A549 (cell line): ENCODE results near the gene CEACAM7.

ENCODE experiments used
- BHLHE40 ChIP-seq: IDR thresholded peaks from 2 replicates; pipeline ENCODE4 v1.6.1; 2012; ENCODE audit warnings: low read depth, low read length, inconsistent platforms
- EHMT2 ChIP-seq: fragments of 200-600 bp; sonication (generic); IDR thresholded peaks from 2 replicates; pipeline ENCODE4 v1.6.1; 2016; ENCODE audit warnings: antibody characterized with exemption, low read depth, mild to moderate bottlenecking, moderate library complexity
- EP300 ChIP-seq, 2 experiments: fragments of >200 bp; sonication (Bioruptor Twin); formaldehyde crosslinking; IDR thresholded peaks; 2 replicates in 1 of 2; 3 replicates in 1 of 2; pipeline ENCODE4 v1.6.1; 2016 to 2017
- HDAC2 ChIP-seq: fragments of 200-600 bp; sonication (generic); IDR thresholded peaks from 2 replicates; pipeline ENCODE4 v1.6.1; 2016
- MYC ChIP-seq: IDR thresholded peaks from 2 replicates; pipeline ENCODE4 v1.6.1; 2012; ENCODE audit warnings: mild to moderate bottlenecking, inconsistent platforms, low read length, improper control_type of control experiment, borderline replicate concordance
- PHF8 ChIP-seq: fragments of 200-600 bp; sonication (generic); IDR thresholded peaks from 2 replicates; pipeline ENCODE4 v1.6.1; 2016; ENCODE audit warnings: low read depth, mild to moderate bottlenecking, antibody characterized with exemption, moderate library complexity, borderline replicate concordance
- POLR2A ChIP-seq: IDR thresholded peaks from 2 replicates; pipeline ENCODE4 v1.6.1; 2012; ENCODE audit warnings: mild to moderate bottlenecking, low read length
- RAD21 ChIP-seq, 2 experiments: fragments of >200 bp in 1 of 2; sonication (Bioruptor Twin) in 1 of 2; formaldehyde crosslinking in 1 of 2; IDR thresholded peaks in 1 of 2; conservative IDR thresholded peaks in 1 of 2; 2 replicates in 1 of 2; 3 replicates in 1 of 2; pipeline ENCODE4 v1.6.1; 2012 to 2018; ENCODE audit warnings: inconsistent platforms in 1 of 2
- RCOR1 ChIP-seq: fragments of 150-350 bp; IDR thresholded peaks from 2 replicates; pipeline ENCODE4 v1.6.1; 2014; ENCODE audit warnings: antibody characterized with exemption, low read length, low read depth
- RNF2 ChIP-seq: fragments of 200-600 bp; sonication (generic); IDR thresholded peaks from 2 replicates; pipeline ENCODE4 v1.6.1; 2016; ENCODE audit warnings: low read depth, mild to moderate bottlenecking, antibody characterized with exemption, moderate library complexity, borderline replicate concordance
- TF ChIP-seq, protein P1 (sequence below): fragments of 250-450 bp; sonication (Bioruptor Pico); IDR thresholded peaks from 2 replicates; pipeline ENCODE4 v1.5.0; 2021; ENCODE audit warnings: mild to moderate bottlenecking, moderate library complexity, borderline replicate concordance
- TF ChIP-seq, protein P2 (sequence below): fragments of >200 bp; sonication (Bioruptor Twin); formaldehyde crosslinking; IDR thresholded peaks from 3 replicates; pipeline ENCODE4 v1.5.1; 2016
- TF ChIP-seq, protein P3 (sequence below): IDR thresholded peaks from 2 replicates; pipeline ENCODE4 v1.6.1; 2012
- TF ChIP-seq, protein P4 (sequence below): fragments of 450-650 bp; IDR thresholded peaks from 2 replicates; pipeline ENCODE4 v1.6.1; 2014; ENCODE audit warnings: antibody characterized with exemption

GRCh38 chr19:41690801-41691065 lies 2.7 kb upstream of the CEACAM7 start:
- no peak for TF ChIP-seq BHLHE40
- TF ChIP-seq, protein P1, sequence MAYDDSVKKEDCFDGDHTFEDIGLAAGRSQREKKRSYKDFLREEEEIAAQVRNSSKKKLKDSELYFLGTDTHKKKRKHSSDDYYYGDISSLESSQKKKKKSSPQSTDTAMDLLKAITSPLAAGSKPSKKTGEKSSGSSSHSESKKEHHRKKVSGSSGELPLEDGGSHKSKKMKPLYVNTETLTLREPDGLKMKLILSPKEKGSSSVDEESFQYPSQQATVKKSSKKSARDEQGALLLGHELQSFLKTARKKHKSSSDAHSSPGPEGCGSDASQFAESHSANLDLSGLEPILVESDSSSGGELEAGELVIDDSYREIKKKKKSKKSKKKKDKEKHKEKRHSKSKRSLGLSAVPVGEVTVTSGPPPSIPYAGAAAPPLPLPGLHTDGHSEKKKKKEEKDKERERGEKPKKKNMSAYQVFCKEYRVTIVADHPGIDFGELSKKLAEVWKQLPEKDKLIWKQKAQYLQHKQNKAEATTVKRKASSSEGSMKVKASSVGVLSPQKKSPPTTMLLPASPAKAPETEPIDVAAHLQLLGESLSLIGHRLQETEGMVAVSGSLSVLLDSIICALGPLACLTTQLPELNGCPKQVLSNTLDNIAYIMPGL (CRISPR knock-in tag) = no peak
- TF ChIP-seq RCOR1 = no peak
- no peak for TF ChIP-seq MYC
- TF ChIP-seq POLR2A = no peak
- TF ChIP-seq EP300 (IDR thresholded peaks at IDR 0.05) = no peak
- TF ChIP-seq, protein P2, sequence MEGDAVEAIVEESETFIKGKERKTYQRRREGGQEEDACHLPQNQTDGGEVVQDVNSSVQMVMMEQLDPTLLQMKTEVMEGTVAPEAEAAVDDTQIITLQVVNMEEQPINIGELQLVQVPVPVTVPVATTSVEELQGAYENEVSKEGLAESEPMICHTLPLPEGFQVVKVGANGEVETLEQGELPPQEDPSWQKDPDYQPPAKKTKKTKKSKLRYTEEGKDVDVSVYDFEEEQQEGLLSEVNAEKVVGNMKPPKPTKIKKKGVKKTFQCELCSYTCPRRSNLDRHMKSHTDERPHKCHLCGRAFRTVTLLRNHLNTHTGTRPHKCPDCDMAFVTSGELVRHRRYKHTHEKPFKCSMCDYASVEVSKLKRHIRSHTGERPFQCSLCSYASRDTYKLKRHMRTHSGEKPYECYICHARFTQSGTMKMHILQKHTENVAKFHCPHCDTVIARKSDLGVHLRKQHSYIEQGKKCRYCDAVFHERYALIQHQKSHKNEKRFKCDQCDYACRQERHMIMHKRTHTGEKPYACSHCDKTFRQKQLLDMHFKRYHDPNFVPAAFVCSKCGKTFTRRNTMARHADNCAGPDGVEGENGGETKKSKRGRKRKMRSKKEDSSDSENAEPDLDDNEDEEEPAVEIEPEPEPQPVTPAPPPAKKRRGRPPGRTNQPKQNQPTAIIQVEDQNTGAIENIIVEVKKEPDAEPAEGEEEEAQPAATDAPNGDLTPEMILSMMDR = no peak
- TF ChIP-seq, protein P3, sequence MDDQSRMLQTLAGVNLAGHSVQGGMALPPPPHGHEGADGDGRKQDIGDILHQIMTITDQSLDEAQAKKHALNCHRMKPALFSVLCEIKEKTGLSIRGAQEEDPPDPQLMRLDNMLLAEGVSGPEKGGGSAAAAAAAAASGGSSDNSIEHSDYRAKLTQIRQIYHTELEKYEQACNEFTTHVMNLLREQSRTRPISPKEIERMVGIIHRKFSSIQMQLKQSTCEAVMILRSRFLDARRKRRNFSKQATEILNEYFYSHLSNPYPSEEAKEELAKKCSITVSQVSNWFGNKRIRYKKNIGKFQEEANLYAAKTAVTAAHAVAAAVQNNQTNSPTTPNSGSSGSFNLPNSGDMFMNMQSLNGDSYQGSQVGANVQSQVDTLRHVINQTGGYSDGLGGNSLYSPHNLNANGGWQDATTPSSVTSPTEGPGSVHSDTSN = no peak
- no peak for TF ChIP-seq EHMT2
- TF ChIP-seq, protein P4, sequence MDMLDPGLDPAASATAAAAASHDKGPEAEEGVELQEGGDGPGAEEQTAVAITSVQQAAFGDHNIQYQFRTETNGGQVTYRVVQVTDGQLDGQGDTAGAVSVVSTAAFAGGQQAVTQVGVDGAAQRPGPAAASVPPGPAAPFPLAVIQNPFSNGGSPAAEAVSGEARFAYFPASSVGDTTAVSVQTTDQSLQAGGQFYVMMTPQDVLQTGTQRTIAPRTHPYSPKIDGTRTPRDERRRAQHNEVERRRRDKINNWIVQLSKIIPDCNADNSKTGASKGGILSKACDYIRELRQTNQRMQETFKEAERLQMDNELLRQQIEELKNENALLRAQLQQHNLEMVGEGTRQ = no peak
- no peak for TF ChIP-seq RNF2
- TF ChIP-seq HDAC2 = no peak
- no peak for TF ChIP-seq PHF8
- TF ChIP-seq RAD21 (conservative IDR thresholded peaks at IDR 0.05 in 1 of 2, IDR thresholded peaks at IDR 0.05 in 1 of 2) = no peak
